ENCODE measurements around the gene CYP26C1.

CYP26C1 gene

GRCh38 chr10:93115661-93116383, 55.2 kb downstream of the CYP26C1 start:
- peak; percentile 44 to 57 for DNase-seq (ENCODE audit: low read depth in 2 of 2)

All from stimulated activated CD4-positive, alpha-beta T cell treated with anti-CD3 and anti-CD28 coated beads, Interleukin-12 subunit alpha, Interleukin-12 subunit beta, amount 100 ng/mL, for 24 hours (primary cell).